HEK293 (cell line): ENCODE measurements around the gene C2.

Source experiments
- PRDM6 ChIP-seq: fragments of 450-650 bp; formaldehyde crosslinking; IDR thresholded peaks from 2 replicates; pipeline ENCODE4 v1.5.1; 2017; ENCODE audit warnings: missing biosample characterization, missing genetic modification characterization
- SCRT2 ChIP-seq: fragments of 450-650 bp; formaldehyde crosslinking; IDR thresholded peaks from 2 replicates; pipeline ENCODE4 v1.5.1; 2016; ENCODE audit warnings: missing biosample characterization, missing genetic modification characterization
- SETDB1 ChIP-seq: IDR thresholded peaks from one replicate; pipeline ENCODE4 v1.6.1; 2017; ENCODE audit warnings: mild to moderate bottlenecking, low read length, moderate library complexity, mixed read lengths; ENCODE audit not compliant: insufficient read length
- ZBTB17 ChIP-seq: fragments of 450-650 bp; formaldehyde crosslinking; IDR thresholded peaks from 2 replicates; pipeline ENCODE4 v1.5.1; 2016; ENCODE audit warnings: missing biosample characterization, missing genetic modification characterization
- ZBTB44 ChIP-seq: fragments of 450-650 bp; IDR thresholded peaks from 2 replicates; pipeline ENCODE4 v1.5.1; 2018; ENCODE audit warnings: missing biosample characterization, mild to moderate bottlenecking, missing genetic modification characterization
- ZBTB48 ChIP-seq: fragments of 450-650 bp; formaldehyde crosslinking; IDR thresholded peaks from 2 replicates; pipeline ENCODE4 v1.5.1; 2016; ENCODE audit warnings: missing biosample characterization, missing genetic modification characterization
- ZBTB8A ChIP-seq: fragments of 450-650 bp; formaldehyde crosslinking; IDR thresholded peaks from 2 replicates; pipeline ENCODE4 v1.5.1; 2016; ENCODE audit warnings: missing biosample characterization, missing genetic modification characterization
- ZFP3 ChIP-seq: fragments of 450-650 bp; formaldehyde crosslinking; IDR thresholded peaks from 2 replicates; pipeline ENCODE4 v1.5.1; 2016; ENCODE audit warnings: low read depth, missing biosample characterization, missing genetic modification characterization
- ZFP37 ChIP-seq: fragments of 450-650 bp; formaldehyde crosslinking; IDR thresholded peaks from 2 replicates; pipeline ENCODE4 v1.5.1; 2016; ENCODE audit warnings: missing biosample characterization, missing genetic modification characterization
- ZFP41 ChIP-seq: fragments of 450-650 bp; formaldehyde crosslinking; IDR thresholded peaks from 2 replicates; pipeline ENCODE4 v1.5.1; 2016; ENCODE audit warnings: missing biosample characterization, missing genetic modification characterization, borderline replicate concordance
- ZNF16 ChIP-seq: fragments of 450-650 bp; formaldehyde crosslinking; IDR thresholded peaks from 2 replicates; pipeline ENCODE4 v1.5.1; 2016; ENCODE audit warnings: low read depth, missing biosample characterization, missing genetic modification characterization
- ZNF169 ChIP-seq: fragments of 450-650 bp; formaldehyde crosslinking; IDR thresholded peaks from 2 replicates; pipeline ENCODE4 v1.5.1; 2016; ENCODE audit warnings: missing biosample characterization, missing genetic modification characterization
- ZNF24 ChIP-seq: fragments of 450-650 bp; formaldehyde crosslinking; IDR thresholded peaks from 2 replicates; pipeline ENCODE4 v1.5.1; 2016; ENCODE audit warnings: missing biosample characterization, missing genetic modification characterization
- ZNF280C ChIP-seq: fragments of 450-650 bp; formaldehyde crosslinking; IDR thresholded peaks from 2 replicates; pipeline ENCODE4 v1.5.1; 2016; ENCODE audit warnings: missing biosample characterization, missing genetic modification characterization
- ZNF311 ChIP-seq: fragments of 450-650 bp; formaldehyde crosslinking; IDR thresholded peaks from 2 replicates; pipeline ENCODE4 v1.5.1; 2017; ENCODE audit warnings: missing biosample characterization, missing genetic modification characterization, borderline replicate concordance
- ZNF48 ChIP-seq: fragments of 450-650 bp; formaldehyde crosslinking; IDR thresholded peaks from 2 replicates; pipeline ENCODE4 v1.5.1; 2016; ENCODE audit warnings: missing biosample characterization, missing genetic modification characterization
- ZNF561 ChIP-seq: fragments of 450-650 bp; IDR thresholded peaks from 2 replicates; pipeline ENCODE4 v1.5.1; 2018; ENCODE audit warnings: missing biosample characterization, missing genetic modification characterization, borderline replicate concordance
- ZNF585B ChIP-seq: fragments of 450-650 bp; formaldehyde crosslinking; IDR thresholded peaks from 2 replicates; pipeline ENCODE4 v1.5.1; 2016; ENCODE audit warnings: missing biosample characterization, missing genetic modification characterization
- ZNF596 ChIP-seq: fragments of 450-650 bp; IDR thresholded peaks from 2 replicates; pipeline ENCODE4 v1.5.0; 2018; ENCODE audit warnings: missing biosample characterization, mild to moderate bottlenecking, missing genetic modification characterization, moderate library complexity
- ZNF629 ChIP-seq: fragments of 450-650 bp; formaldehyde crosslinking; IDR thresholded peaks from 2 replicates; pipeline ENCODE4 v1.5.1; 2017; ENCODE audit warnings: missing biosample characterization, missing genetic modification characterization
- ZNF658 ChIP-seq: fragments of 450-650 bp; formaldehyde crosslinking; IDR thresholded peaks from 2 replicates; pipeline ENCODE4; 2016; ENCODE audit warnings: missing biosample characterization, missing genetic modification characterization
- ZNF747 ChIP-seq: fragments of 450-650 bp; formaldehyde crosslinking; IDR thresholded peaks from 2 replicates; pipeline ENCODE4 v1.5.1; 2016; ENCODE audit warnings: missing biosample characterization, missing genetic modification characterization
- TF ChIP-seq, protein P1 (sequence below): fragments of 450-650 bp; formaldehyde crosslinking; IDR thresholded peaks from 2 replicates; pipeline ENCODE4 v1.5.1; 2016; ENCODE audit warnings: missing biosample characterization, missing genetic modification characterization
- TF ChIP-seq, protein P2 (sequence below): fragments of 450-650 bp; formaldehyde crosslinking; IDR thresholded peaks from 2 replicates; pipeline ENCODE4 v1.5.1; 2016; ENCODE audit warnings: missing biosample characterization, missing genetic modification characterization, low read depth
- TF ChIP-seq, protein P3 (sequence below): fragments of 450-650 bp; formaldehyde crosslinking; IDR thresholded peaks from 2 replicates; pipeline ENCODE4 v1.5.1; 2016; ENCODE audit warnings: missing biosample characterization, missing genetic modification characterization
- TF ChIP-seq, protein P4 (sequence below): fragments of 450-650 bp; formaldehyde crosslinking; IDR thresholded peaks from 2 replicates; pipeline ENCODE4 v1.5.1; 2016; ENCODE audit warnings: missing biosample characterization, missing genetic modification characterization

Gene C2

DNA sequence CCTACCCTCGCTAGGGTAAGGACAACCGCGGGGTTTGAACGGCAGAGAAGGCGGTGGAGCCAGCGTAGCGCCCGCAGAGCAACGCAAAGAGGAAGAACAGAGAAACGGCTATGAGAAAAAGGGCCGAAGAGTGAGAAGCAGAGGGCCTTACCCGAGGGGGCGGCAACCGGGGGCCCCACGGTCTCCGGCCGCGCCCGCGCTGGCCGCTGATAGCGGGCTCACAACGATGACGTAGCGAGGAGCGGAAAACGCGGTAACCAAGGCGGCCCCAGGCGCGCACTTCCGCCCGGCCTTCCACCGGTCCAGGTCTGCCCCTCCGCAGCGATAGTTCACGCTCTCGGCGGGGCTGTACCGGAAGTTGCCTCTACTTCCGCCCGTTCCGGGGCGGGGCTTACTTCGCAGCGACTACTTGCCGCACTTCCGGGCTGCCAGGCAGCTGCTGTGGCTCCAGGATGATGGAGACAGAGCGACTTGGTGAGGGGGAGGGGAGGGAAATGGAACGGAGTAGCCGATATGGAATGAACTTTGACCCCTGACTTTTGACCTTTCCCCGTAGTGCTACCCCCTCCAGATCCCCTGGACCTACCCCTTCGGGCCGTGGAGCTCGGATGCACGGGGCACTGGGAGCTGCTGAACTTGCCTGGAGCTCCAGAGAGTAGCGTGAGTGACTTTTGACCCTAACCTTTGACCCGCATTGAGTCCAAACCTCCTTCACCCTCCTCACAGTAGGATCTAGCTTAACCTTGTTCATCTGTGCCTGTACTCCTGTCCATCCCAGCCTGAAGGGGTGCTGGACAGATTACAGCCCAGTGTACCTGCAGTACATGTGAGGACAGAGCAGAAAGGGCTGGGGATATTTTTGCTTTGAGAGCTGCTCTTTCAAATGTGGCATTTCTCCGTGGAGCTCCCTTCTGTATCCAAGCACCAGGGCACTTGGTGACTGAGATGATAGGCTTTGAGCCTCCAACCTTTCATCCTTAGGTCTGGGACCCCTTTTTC is 31.5 kb downstream of the C2 start, which contains the start of the genes NELFE and SKIC2 (continued):
- TF ChIP-seq, protein P1, sequence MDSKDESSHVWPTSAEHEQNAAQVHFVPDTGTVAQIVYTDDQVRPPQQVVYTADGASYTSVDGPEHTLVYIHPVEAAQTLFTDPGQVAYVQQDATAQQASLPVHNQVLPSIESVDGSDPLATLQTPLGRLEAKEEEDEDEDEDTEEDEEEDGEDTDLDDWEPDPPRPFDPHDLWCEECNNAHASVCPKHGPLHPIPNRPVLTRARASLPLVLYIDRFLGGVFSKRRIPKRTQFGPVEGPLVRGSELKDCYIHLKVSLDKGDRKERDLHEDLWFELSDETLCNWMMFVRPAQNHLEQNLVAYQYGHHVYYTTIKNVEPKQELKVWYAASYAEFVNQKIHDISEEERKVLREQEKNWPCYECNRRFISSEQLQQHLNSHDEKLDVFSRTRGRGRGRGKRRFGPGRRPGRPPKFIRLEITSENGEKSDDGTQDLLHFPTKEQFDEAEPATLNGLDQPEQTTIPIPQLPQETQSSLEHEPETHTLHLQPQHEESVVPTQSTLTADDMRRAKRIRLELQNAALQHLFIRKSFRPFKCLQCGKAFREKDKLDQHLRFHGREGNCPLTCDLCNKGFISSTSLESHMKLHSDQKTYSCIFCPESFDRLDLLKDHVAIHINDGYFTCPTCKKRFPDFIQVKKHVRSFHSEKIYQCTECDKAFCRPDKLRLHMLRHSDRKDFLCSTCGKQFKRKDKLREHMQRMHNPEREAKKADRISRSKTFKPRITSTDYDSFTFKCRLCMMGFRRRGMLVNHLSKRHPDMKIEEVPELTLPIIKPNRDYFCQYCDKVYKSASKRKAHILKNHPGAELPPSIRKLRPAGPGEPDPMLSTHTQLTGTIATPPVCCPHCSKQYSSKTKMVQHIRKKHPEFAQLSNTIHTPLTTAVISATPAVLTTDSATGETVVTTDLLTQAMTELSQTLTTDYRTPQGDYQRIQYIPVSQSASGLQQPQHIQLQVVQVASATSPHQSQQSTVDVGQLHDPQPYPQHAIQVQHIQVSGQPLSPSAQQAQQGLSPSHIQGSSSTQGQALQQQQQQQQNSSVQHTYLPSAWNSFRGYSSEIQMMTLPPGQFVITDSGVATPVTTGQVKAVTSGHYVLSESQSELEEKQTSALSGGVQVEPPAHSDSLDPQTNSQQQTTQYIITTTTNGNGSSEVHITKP (tag by site-specific recombination), result peak; percentile 72
- TF ChIP-seq ZNF311 (tag by site-specific recombination) (no peak), ZFP37 (tag by site-specific recombination) (no peak), ZNF596 (tag by site-specific recombination) (no peak), ZNF658 (tag by site-specific recombination) (no peak), ZBTB17 (tag by site-specific recombination) (peak; percentile 99), ZNF169 (tag by site-specific recombination) (no peak), ZBTB8A (tag by site-specific recombination) (peak; percentile 86), ZNF48 (no peak), ZFP41 (tag by site-specific recombination) (no peak), SCRT2 (peak; percentile 52), ZFP3 (tag by site-specific recombination) (no peak), ZNF16 (tag by site-specific recombination) (no peak), ZNF280C (tag by site-specific recombination) (no peak), ZNF561 (tag by site-specific recombination) (peak; percentile 94; the same call in 1 of the 2 replicates), ZBTB44 (tag by site-specific recombination) (no peak; the same call in 1 of the 2 replicates), ZNF747 (no peak), ZNF629 (tag by site-specific recombination) (peak; percentile 99), PRDM6 (no peak), SETDB1 (no peak), ZNF24 (no peak; the same call in none of the 2 replicates), ZNF585B (no peak), ZBTB48 (tag by site-specific recombination) (no peak)
- TF ChIP-seq, protein P2, sequence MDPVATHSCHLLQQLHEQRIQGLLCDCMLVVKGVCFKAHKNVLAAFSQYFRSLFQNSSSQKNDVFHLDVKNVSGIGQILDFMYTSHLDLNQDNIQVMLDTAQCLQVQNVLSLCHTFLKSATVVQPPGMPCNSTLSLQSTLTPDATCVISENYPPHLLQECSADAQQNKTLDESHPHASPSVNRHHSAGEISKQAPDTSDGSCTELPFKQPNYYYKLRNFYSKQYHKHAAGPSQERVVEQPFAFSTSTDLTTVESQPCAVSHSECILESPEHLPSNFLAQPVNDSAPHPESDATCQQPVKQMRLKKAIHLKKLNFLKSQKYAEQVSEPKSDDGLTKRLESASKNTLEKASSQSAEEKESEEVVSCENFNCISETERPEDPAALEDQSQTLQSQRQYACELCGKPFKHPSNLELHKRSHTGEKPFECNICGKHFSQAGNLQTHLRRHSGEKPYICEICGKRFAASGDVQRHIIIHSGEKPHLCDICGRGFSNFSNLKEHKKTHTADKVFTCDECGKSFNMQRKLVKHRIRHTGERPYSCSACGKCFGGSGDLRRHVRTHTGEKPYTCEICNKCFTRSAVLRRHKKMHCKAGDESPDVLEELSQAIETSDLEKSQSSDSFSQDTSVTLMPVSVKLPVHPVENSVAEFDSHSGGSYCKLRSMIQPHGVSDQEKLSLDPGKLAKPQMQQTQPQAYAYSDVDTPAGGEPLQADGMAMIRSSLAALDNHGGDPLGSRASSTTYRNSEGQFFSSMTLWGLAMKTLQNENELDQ (tag by site-specific recombination), result no peak
- TF ChIP-seq, protein P3, sequence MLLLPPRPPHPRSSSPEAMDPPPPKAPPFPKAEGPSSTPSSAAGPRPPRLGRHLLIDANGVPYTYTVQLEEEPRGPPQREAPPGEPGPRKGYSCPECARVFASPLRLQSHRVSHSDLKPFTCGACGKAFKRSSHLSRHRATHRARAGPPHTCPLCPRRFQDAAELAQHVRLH (tag by site-specific recombination), result peak; percentile 100
- TF ChIP-seq, protein P4, sequence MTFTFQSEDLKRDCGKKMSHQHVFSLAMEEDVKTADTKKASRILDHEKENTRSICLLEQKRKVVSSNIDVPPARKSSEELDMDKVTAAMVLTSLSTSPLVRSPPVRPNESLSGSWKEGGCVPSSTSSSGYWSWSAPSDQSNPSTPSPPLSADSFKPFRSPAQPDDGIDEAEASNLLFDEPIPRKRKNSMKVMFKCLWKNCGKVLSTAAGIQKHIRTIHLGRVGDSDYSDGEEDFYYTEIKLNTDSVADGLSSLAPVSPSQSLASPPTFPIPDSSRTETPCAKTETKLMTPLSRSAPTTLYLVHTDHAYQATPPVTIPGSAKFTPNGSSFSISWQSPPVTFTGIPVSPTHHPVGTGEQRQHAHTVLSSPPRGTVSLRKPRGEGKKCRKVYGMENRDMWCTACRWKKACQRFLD, result no peak
